DOHH2 (cell line): ENCODE data around the gene TFB2M.

Experiments
- H3F3A ChIP-seq: fragments of 200-600 bp; sonication (generic), shearing (Covaris generic); 2 replicates; pipeline ENCODE4 v1.6.0; 2016; ENCODE audit warnings: antibody characterized with exemption, mild to moderate bottlenecking; ENCODE audit not compliant: control insufficient read depth, insufficient read depth
- H3K27ac ChIP-seq: fragments of 200-600 bp; sonication (generic); 2 replicates; pipeline ENCODE4 v1.5.1; 2014; ENCODE audit warnings: low read depth, mild to moderate bottlenecking, low read length, moderate library complexity
- H3K27me3 ChIP-seq: fragments of 200-600 bp; sonication (generic); 2 replicates; pipeline ENCODE4 v1.6.1; 2014; ENCODE audit warnings: mild to moderate bottlenecking, low read length, mixed read lengths; ENCODE audit not compliant: control insufficient read depth
- H3K36me3 ChIP-seq: fragments of 200-600 bp; sonication (generic); 2 replicates; pipeline ENCODE4 v1.6.1; 2014; ENCODE audit warnings: mild to moderate bottlenecking, low read length, moderate library complexity, mixed read lengths; ENCODE audit not compliant: control insufficient read depth
- H3K4me1 ChIP-seq: fragments of 200-600 bp; sonication (generic); 2 replicates; pipeline ENCODE4 v1.6.1; 2014; ENCODE audit warnings: mild to moderate bottlenecking, low read length, mixed read lengths; ENCODE audit not compliant: control insufficient read depth
- H3K4me2 ChIP-seq: fragments of 200-600 bp; sonication (generic); 2 replicates; pipeline ENCODE4 v1.6.0; 2014; ENCODE audit warnings: mild to moderate bottlenecking, low read length, moderate library complexity
- H3K4me3 ChIP-seq: fragments of 200-600 bp; sonication (generic); 2 replicates; pipeline ENCODE4 v1.5.1; 2014; ENCODE audit warnings: mild to moderate bottlenecking, low read length, mixed read lengths
- H3K79me2 ChIP-seq: fragments of 200-600 bp; sonication (generic); 2 replicates; pipeline ENCODE4 v1.6.1; 2014; ENCODE audit warnings: mild to moderate bottlenecking, low read length, mixed read lengths; ENCODE audit not compliant: control insufficient read depth
- H3K9me2 ChIP-seq: fragments of 200-600 bp; sonication (generic); replicated peaks from 2 replicates; pipeline ENCODE4 v1.6.1; 2014; ENCODE audit warnings: mild to moderate bottlenecking, low read length, mixed read lengths; ENCODE audit not compliant: control insufficient read depth
- H3K9me3 ChIP-seq: fragments of 200-600 bp; sonication (generic); 2 replicates; pipeline ENCODE4 v1.6.1; 2014; ENCODE audit warnings: antibody characterized with exemption, low read length, mixed read lengths; ENCODE audit not compliant: control insufficient read depth, insufficient read depth
- H4K20me1 ChIP-seq: fragments of 200-600 bp; sonication (generic); 2 replicates; pipeline ENCODE4 v1.6.0; 2014; ENCODE audit warnings: low read depth, mild to moderate bottlenecking, antibody characterized with exemption, low read length, moderate library complexity; ENCODE audit not compliant: control insufficient read depth, insufficient read depth
- EZH2phosphoT487 ChIP-seq: fragments of 200-600 bp; sonication (generic); IDR thresholded peaks from 2 replicates; pipeline ENCODE4 v1.6.1; 2017; ENCODE audit warnings: borderline replicate concordance, mild to moderate bottlenecking, antibody characterized with exemption, low read length, moderate library complexity, mixed read lengths
- TF ChIP-seq, protein P1 (sequence below): fragments of 200-600 bp; sonication (generic); IDR thresholded peaks from one replicate; pipeline ENCODE4 v1.5.1; 2014; ENCODE audit warnings: antibody characterized with exemption, mild to moderate bottlenecking, low read depth, low read length; ENCODE audit not compliant: poor library complexity, severe bottlenecking

TFB2M gene

DNA sequence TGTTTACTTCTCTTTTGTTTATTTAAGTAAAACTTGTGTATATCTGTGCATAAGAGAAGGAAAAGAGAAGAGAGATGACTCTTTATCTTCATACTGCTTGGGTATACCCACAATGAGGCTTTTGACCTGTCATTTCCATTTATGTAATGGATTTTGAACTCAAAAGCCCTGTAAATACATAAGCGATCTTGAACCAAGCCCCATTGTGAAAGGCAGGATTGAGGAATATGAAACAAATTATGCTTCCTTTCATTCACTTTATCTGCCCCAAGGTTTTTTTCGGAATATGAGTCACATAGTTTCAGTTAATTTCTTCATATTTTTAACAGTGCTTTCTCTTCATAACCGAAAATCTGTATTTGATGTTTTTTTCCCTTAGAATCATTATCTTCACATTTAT is 21.5 kb upstream of the TFB2M start:
- Histone ChIP-seq H3K9me2 (no peaks in the 10 kb centered on the region), H3K4me3 (no peak overlapping the region), H3K27ac (no peak overlapping the region), H3F3A (peaks cover 8% of the 10 kb centered on the region), H3K27me3 (no peaks in the 10 kb centered on the region), H3K4me1 (no peaks in the 10 kb centered on the region), H4K20me1 (peaks cover 15% of the 10 kb centered on the region; the same call in 1 of the 2 replicates), H3K79me2 (peaks cover 84% of the 10 kb centered on the region), H3K36me3 (peaks cover 55% of the 10 kb centered on the region), H3K4me2 (no peak overlapping the region), H3K9me3 (no peaks in the 10 kb centered on the region)
- TF ChIP-seq EZH2phosphoT487 = no peak
- TF ChIP-seq, protein P1, sequence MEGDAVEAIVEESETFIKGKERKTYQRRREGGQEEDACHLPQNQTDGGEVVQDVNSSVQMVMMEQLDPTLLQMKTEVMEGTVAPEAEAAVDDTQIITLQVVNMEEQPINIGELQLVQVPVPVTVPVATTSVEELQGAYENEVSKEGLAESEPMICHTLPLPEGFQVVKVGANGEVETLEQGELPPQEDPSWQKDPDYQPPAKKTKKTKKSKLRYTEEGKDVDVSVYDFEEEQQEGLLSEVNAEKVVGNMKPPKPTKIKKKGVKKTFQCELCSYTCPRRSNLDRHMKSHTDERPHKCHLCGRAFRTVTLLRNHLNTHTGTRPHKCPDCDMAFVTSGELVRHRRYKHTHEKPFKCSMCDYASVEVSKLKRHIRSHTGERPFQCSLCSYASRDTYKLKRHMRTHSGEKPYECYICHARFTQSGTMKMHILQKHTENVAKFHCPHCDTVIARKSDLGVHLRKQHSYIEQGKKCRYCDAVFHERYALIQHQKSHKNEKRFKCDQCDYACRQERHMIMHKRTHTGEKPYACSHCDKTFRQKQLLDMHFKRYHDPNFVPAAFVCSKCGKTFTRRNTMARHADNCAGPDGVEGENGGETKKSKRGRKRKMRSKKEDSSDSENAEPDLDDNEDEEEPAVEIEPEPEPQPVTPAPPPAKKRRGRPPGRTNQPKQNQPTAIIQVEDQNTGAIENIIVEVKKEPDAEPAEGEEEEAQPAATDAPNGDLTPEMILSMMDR = no peak

DNA sequence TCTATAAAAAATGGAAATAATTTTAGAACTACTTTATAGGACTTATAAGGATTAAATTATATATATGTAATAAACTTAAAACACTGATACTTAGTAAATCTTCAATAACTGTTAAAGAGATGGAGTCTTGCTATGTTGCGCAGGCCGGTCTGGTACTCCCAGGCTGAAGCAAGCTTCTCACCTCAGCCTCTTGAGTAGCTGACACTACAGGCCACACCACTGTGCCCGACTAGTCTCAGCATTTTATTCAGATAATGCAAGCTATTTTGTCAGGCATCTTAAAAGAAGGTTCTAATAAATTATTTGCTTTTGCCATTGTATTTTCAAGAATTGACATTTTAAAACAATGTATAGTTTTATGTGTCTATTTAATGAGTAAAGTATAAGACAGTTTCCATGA is 21.0 kb upstream of the TFB2M start:
- no peaks in the 10 kb centered on the region for H3K9me2 ChIP-seq
- H3K4me2 ChIP-seq = no peak overlapping the region
- no peaks in the 10 kb centered on the region for H3K27me3 ChIP-seq
- TF ChIP-seq EZH2phosphoT487 = no peak
- TF ChIP-seq, protein P1 = no peak
- H3K9me3 ChIP-seq = no peaks in the 10 kb centered on the region
- H3K4me1 ChIP-seq = no peaks in the 10 kb centered on the region
- H3K79me2 ChIP-seq = peaks cover 84% of the 10 kb centered on the region
- H3K36me3 ChIP-seq = peaks cover 55% of the 10 kb centered on the region
- H4K20me1 ChIP-seq = peaks cover 18% of the 10 kb centered on the region; the same call in 1 of the 2 replicates
- H3F3A ChIP-seq = peaks cover 8% of the 10 kb centered on the region
- H3K4me3 ChIP-seq = no peak overlapping the region
- H3K27ac ChIP-seq = no peak overlapping the region

DNA sequence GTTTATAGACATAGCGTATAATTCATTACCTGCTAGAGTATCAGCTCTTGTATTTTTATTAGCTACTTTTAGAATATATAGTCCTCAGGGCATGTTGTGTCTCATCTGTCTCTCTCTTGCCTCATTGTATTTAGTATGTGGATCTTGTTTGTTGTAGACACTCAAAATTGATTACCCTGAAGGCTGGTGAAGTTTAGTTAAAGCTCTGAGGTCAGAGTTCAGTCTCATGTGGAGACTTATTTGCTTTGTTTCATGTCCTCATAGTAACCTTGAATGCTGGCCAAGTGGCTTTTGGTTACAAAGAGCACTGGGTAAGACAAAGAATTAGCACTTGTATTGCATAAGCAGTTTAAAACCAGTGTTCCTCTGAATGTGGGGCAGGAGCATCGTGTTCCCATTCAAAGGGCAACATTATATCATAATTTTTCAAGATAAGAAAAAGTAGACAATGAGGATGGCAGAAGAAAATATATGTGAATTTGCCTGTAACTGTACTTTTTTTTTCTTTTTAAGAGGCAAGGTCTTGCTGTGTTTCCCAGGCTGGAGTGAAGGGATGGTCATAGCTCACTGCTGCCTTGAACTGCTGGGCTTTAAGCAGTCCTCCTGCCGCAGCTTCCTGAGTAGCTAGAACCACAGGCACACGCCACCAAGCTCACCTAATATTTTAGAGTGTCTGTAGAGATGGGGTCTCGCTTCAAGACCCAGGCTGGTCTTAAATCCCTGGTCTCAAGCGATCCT is 17.6 kb upstream of the TFB2M start:
- Histone ChIP-seq H3F3A (peaks cover 27% of the 10 kb centered on the region), H3K9me2 (no peaks in the 10 kb centered on the region), H3K9me3 (no peaks in the 10 kb centered on the region), H3K27me3 (no peaks in the 10 kb centered on the region), H4K20me1 (peaks cover 32% of the 10 kb centered on the region; the same call in 1 of the 2 replicates), H3K4me3 (no peak overlapping the region), H3K36me3 (peaks cover 51% of the 10 kb centered on the region), H3K79me2 (peaks cover 89% of the 10 kb centered on the region), H3K4me2 (no peak overlapping the region), H3K27ac (no peak overlapping the region), H3K4me1 (peaks cover 28% of the 10 kb centered on the region)
- TF ChIP-seq EZH2phosphoT487 = no peak
- TF ChIP-seq, protein P1 = no peak
